NCI-H1105 (cell line): ENCODE measurements around the gene CTNND2.

Experiments
- DNase-seq: peaks from one replicate; lab custom pipeline; 2025; lab: John Stamatoyannopoulos, UW

CTNND2 gene

GRCh38 chr5:11596185-11596584 lies 308.1 kb downstream of the CTNND2 start:
- DNase-seq = no peak

- no peak for DNase-seq
These were observed 309.2 kb downstream of the CTNND2 start for GRCh38 chr5:11595045-11595444.

GRCh38 chr5:11594021-11594420 lies 310.2 kb downstream of the CTNND2 start:
- DNase-seq = no peak

- DNase-seq = no peak
These were observed 313.8 kb downstream of the CTNND2 start for GRCh38 chr5:11590475-11590874.

- no peak for DNase-seq
These were observed 315.4 kb downstream of the CTNND2 start for GRCh38 chr5:11588803-11589202.

GRCh38 chr5:11584017-11584416 lies 320.2 kb downstream of the CTNND2 start:
- no peak for DNase-seq

GRCh38 chr5:11579351-11579750 lies 324.9 kb downstream of the CTNND2 start:
- DNase-seq = no peak

- no peak for DNase-seq
These were observed 329.5 kb downstream of the CTNND2 start for GRCh38 chr5:11574787-11575186.

- no peak for DNase-seq
These were observed 330.9 kb downstream of the CTNND2 start for GRCh38 chr5:11573140-11573992.

GRCh38 chr5:11564706-11565105 lies 339.5 kb downstream of the CTNND2 start:
- no peak for DNase-seq

GRCh38 chr5:11563822-11564221 lies 340.4 kb downstream of the CTNND2 start:
- no peak for DNase-seq

- DNase-seq = no peak
These were observed 343.1 kb downstream of the CTNND2 start for GRCh38 chr5:11560915-11561697.

GRCh38 chr5:11557063-11557462 lies 347.2 kb downstream of the CTNND2 start:
- DNase-seq = no peak

- no peak for DNase-seq
These were observed 349.1 kb downstream of the CTNND2 start for GRCh38 chr5:11555171-11555570.

- DNase-seq = no peak
These were observed 356.5 kb downstream of the CTNND2 start for GRCh38 chr5:11547730-11548129.

GRCh38 chr5:11547140-11547539 lies 357.1 kb downstream of the CTNND2 start:
- DNase-seq = no peak

GRCh38 chr5:11540112-11540511 lies 364.1 kb downstream of the CTNND2 start:
- no peak for DNase-seq

- no peak for DNase-seq
These were observed 372.3 kb downstream of the CTNND2 start for GRCh38 chr5:11531811-11532555.

- no peak for DNase-seq
These were observed 375.5 kb downstream of the CTNND2 start for GRCh38 chr5:11528720-11529119.

- no peak for DNase-seq
These were observed 376.4 kb downstream of the CTNND2 start for GRCh38 chr5:11527652-11528349.

GRCh38 chr5:11525020-11525419 lies 379.2 kb downstream of the CTNND2 start:
- no peak for DNase-seq

GRCh38 chr5:11524188-11524587 lies 380.1 kb downstream of the CTNND2 start:
- no peak for DNase-seq
